SU-DHL-6 (cell line): ENCODE results near the gene NTRK3.

Experiments used
- H2AFZ ChIP-seq: fragments of 200-600 bp; sonication (generic); 2 replicates; pipeline ENCODE4 v1.6.1; 2014; ENCODE audit warnings: low read depth, mild to moderate bottlenecking, moderate library complexity, mixed read lengths, antibody characterized with exemption, low read length; ENCODE audit not compliant: severe bottlenecking
- H3F3A ChIP-seq: fragments of 200-600 bp; shearing (Covaris generic); 2 replicates; pipeline ENCODE4 v1.6.0; 2016; ENCODE audit warnings: antibody characterized with exemption, mild to moderate bottlenecking; ENCODE audit not compliant: insufficient read depth
- H3K27ac ChIP-seq: fragments of 200-600 bp; sonication (generic); 2 replicates; pipeline ENCODE4 v1.5.1; 2016; ENCODE audit warnings: low read depth, mild to moderate bottlenecking, low read length, moderate library complexity, mixed read lengths
- H3K27me3 ChIP-seq: fragments of 200-600 bp; sonication (generic), shearing (Covaris generic); 2 replicates; pipeline ENCODE4 v1.6.0; 2014; ENCODE audit warnings: mild to moderate bottlenecking, low read length
- H3K36me3 ChIP-seq: fragments of 200-600 bp; sonication (generic); 2 replicates; pipeline ENCODE4 v1.6.1; 2014; ENCODE audit warnings: mild to moderate bottlenecking, low read length, mixed read lengths
- H3K4me2 ChIP-seq: fragments of 300-600, 200-600 bp; shearing (Covaris generic), sonication (generic); 2 replicates; pipeline ENCODE4 v1.6.0; 2014; ENCODE audit warnings: low read length, low read depth, mild to moderate bottlenecking; ENCODE audit not compliant: poor library complexity, severe bottlenecking
- H3K4me3 ChIP-seq: fragments of 200-600 bp; sonication (generic); 2 replicates; pipeline ENCODE4 v1.5.1; 2014; ENCODE audit warnings: antibody characterized with exemption, low read length, mild to moderate bottlenecking, mixed read lengths; ENCODE audit not compliant: insufficient read depth, poor library complexity, severe bottlenecking
- H3K79me2 ChIP-seq: fragments of 200-600 bp; sonication (generic); 2 replicates; pipeline ENCODE4 v1.6.1; 2014; ENCODE audit warnings: mild to moderate bottlenecking, low read length, moderate library complexity; ENCODE audit not compliant: insufficient read depth
- H3K9ac ChIP-seq: fragments of 200-600 bp; sonication (generic); 2 replicates; pipeline ENCODE4 v1.7.0; 2014; ENCODE audit warnings: mild to moderate bottlenecking, low read length
- H3K9me2 ChIP-seq: fragments of 200-600 bp; sonication (generic); replicated peaks from 2 replicates; pipeline ENCODE4 v1.6.1; 2014; ENCODE audit warnings: low read length; ENCODE audit not compliant: insufficient read depth
- H3K9me3 ChIP-seq: fragments of 200-600 bp; sonication (generic); 2 replicates; pipeline ENCODE4 v1.6.1; 2014; ENCODE audit warnings: low read length, mixed read lengths; ENCODE audit not compliant: insufficient read depth
- H4K20me1 ChIP-seq: fragments of 200-600 bp; sonication (generic); 2 replicates; pipeline ENCODE4 v1.6.1; 2014; ENCODE audit warnings: low read depth, mild to moderate bottlenecking, antibody characterized with exemption, low read length, moderate library complexity, mixed read lengths
- CTCF ChIP-seq: fragments of 200-600 bp; sonication (generic); IDR thresholded peaks from one replicate; pipeline ENCODE4 v1.5.1; 2017; ENCODE audit warnings: antibody characterized with exemption, mild to moderate bottlenecking, low read length, moderate library complexity; ENCODE audit not compliant: insufficient read depth, poor library complexity, severe bottlenecking
- EZH2phosphoT487 ChIP-seq: fragments of 200-600 bp; sonication (generic), shearing (Covaris generic); conservative IDR thresholded peaks from 2 replicates; pipeline ENCODE4 v1.6.1; 2018; ENCODE audit warnings: mild to moderate bottlenecking, antibody characterized with exemption, low read length, moderate library complexity, mixed read lengths

NTRK3 gene

GRCh38 chr15:88257311-88258092 is 963 bp upstream of the NTRK3 start:
- H3K9ac ChIP-seq, result peak overlapping the region; percentile 48
- H3K4me2 ChIP-seq, result peak overlapping the region; percentile 48
- no peak overlapping the region for H2AFZ ChIP-seq
- H3F3A ChIP-seq, result no peaks in the 10 kb centered on the region
- H3K27ac ChIP-seq, result no peak overlapping the region
- no peaks in the 10 kb centered on the region for H4K20me1 ChIP-seq
- no peaks in the 10 kb centered on the region for H3K36me3 ChIP-seq
- no peaks in the 10 kb centered on the region for H3K27me3 ChIP-seq
- no peaks in the 10 kb centered on the region for H3K9me3 ChIP-seq
- H3K9me2 ChIP-seq, result no peaks in the 10 kb centered on the region
- H3K4me3 ChIP-seq, result peak overlapping the region; percentile 27
- TF ChIP-seq CTCF (no peak), EZH2phosphoT487 (no peak)
- no peaks in the 10 kb centered on the region for H3K79me2 ChIP-seq

DNA sequence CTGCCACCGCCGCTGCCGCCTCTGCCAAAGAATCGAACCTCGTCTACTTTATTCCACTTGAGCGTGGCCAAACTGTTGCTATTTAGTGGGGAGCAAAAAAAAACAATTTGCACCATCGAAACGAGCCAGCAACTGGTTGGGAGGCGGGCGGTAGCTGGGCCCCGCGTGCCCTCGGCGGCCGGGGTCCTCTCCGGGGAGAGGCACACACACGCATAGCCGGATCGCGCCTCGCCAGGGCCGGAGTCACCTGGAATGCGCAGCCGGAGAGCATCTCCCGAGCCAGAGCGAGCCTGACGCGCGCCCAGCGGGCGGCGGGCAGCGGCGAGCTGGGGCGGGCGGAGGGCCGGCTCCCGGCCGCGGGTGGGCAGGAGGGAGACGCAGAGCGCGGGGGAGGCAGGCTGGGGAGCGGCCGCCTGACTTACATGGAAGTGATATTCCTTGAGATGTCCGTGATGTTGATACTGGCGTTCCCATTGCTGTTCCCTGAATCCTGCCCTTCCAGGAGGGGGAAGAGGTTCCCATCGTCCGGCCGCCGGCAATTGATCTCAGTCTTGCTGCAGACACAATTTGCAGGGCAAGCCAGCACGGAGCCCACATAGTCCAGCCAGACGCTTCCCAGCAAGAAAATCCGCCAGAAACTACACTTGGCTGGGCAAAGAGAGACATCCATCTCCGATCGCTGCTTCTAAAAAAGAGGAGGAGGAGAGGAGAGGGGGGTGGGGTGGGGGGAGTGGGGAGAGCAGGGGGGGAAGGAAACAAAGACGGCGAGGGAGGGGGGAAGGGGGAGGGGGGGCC is 858 bp downstream of the NTRK3 start:
- H3K4me2 ChIP-seq, result no peak overlapping the region
- no peaks in the 10 kb centered on the region for H4K20me1 ChIP-seq
- no peak overlapping the region for H2AFZ ChIP-seq
- H3K27ac ChIP-seq, result no peak overlapping the region
- no peaks in the 10 kb centered on the region for H3K36me3 ChIP-seq
- H3K27me3 ChIP-seq, result no peaks in the 10 kb centered on the region
- H3F3A ChIP-seq, result no peaks in the 10 kb centered on the region
- no peak overlapping the region for H3K4me3 ChIP-seq
- H3K9me2 ChIP-seq, result no peaks in the 10 kb centered on the region
- no peaks in the 10 kb centered on the region for H3K79me2 ChIP-seq
- TF ChIP-seq EZH2phosphoT487, result 0 out of 2 replicates have a peak, but pooled peaks have one; percentile 65
- TF ChIP-seq CTCF, result no peak
- H3K9me3 ChIP-seq, result no peaks in the 10 kb centered on the region
- H3K9ac ChIP-seq, result no peak overlapping the region

GRCh38 chr15:88255087-88255483 is 1.5 kb downstream of the NTRK3 start:
- Histone ChIP-seq H3K36me3 (no peaks in the 10 kb centered on the region), H3K4me2 (no peak overlapping the region), H3F3A (no peaks in the 10 kb centered on the region), H3K9me2 (no peaks in the 10 kb centered on the region), H3K9ac (no peak overlapping the region), H3K27me3 (no peaks in the 10 kb centered on the region), H2AFZ (no peak overlapping the region), H3K9me3 (no peaks in the 10 kb centered on the region), H3K4me3 (no peak overlapping the region), H3K79me2 (no peaks in the 10 kb centered on the region), H3K27ac (no peak overlapping the region), H4K20me1 (no peaks in the 10 kb centered on the region)
- TF ChIP-seq CTCF (no peak), EZH2phosphoT487 (no peak)
